Activated T-helper 1 cell treated with Interleukin-2 at 50 U/mL for 16 hours (primary cell): ENCODE measurements around the gene TTC16.

Source experiments
- DNase-seq: peaks from one replicate; pipeline ENCODE4 v3.0.0-alpha.2; 2020; ENCODE audit warnings: low read depth

Gene TTC16

GRCh38 chr9:127698985-127699670 lies 16.8 kb upstream of the TTC16 start:
- peak; percentile 70 for DNase-seq

- no peak for DNase-seq
These were observed 15.7 kb upstream of the TTC16 start for GRCh38 chr9:127700140-127700539.

- DNase-seq: no peak
These were observed 15.2 kb upstream of the TTC16 start for GRCh38 chr9:127700594-127701255.

- no peak for DNase-seq
These were observed 12.5 kb upstream of the TTC16 start for GRCh38 chr9:127703289-127703946.

GRCh38 chr9:127705577-127706379 lies 10.1 kb upstream of the TTC16 start:
- DNase-seq: no peak

GRCh38 chr9:127706836-127707241 lies 9.0 kb upstream of the TTC16 start, which contains the start of gene CFAP157:
CFAP157 (plus strand) TSS chr9:127706988; CDS start chr9:127707032, 44 bp downstream.
- no peak for DNase-seq

- DNase-seq: no peak
These were observed 8.1 kb upstream of the TTC16 start for GRCh38 chr9:127707766-127708165.

- DNase-seq: no peak
These were observed 6.8 kb upstream of the TTC16 start for GRCh38 chr9:127708952-127709587.

GRCh38 chr9:127710204-127710783 lies 5.6 kb upstream of the TTC16 start:
- no peak for DNase-seq

GRCh38 chr9:127711226-127711701 lies 4.6 kb upstream of the TTC16 start:
- no peak for DNase-seq

GRCh38 chr9:127711831-127712274 lies 4.0 kb upstream of the TTC16 start:
- DNase-seq: no peak

GRCh38 chr9:127712371-127712770 lies 3.5 kb upstream of the TTC16 start:
- DNase-seq: no peak

GRCh38 chr9:127712867-127713266 lies 3.0 kb upstream of the TTC16 start:
- DNase-seq: no peak

- no peak for DNase-seq
These were observed 1.7 kb upstream of the TTC16 start for GRCh38 chr9:127714020-127714750.

GRCh38 chr9:127714951-127715469 lies 869 bp upstream of the TTC16 start:
- DNase-seq: no peak

GRCh38 chr9:127716412-127716811 lies 533 bp downstream of the TTC16 start:
- DNase-seq: no peak

GRCh38 chr9:127717766-127718165 lies 1.9 kb downstream of the TTC16 start:
- no peak for DNase-seq

- DNase-seq: no peak
These were observed 4.4 kb downstream of the TTC16 start for GRCh38 chr9:127720031-127720864.

- DNase-seq: no peak
These were observed 5.0 kb downstream of the TTC16 start for GRCh38 chr9:127720865-127721227.
